ENCODE measurements around the gene SLC7A9.
"Not testable (repeated sequence)": the region's sequence is repeated elsewhere in the genome, so short reads cannot be mapped to it uniquely, and the experiment has no call there.

The SLC7A9 gene

DNA sequence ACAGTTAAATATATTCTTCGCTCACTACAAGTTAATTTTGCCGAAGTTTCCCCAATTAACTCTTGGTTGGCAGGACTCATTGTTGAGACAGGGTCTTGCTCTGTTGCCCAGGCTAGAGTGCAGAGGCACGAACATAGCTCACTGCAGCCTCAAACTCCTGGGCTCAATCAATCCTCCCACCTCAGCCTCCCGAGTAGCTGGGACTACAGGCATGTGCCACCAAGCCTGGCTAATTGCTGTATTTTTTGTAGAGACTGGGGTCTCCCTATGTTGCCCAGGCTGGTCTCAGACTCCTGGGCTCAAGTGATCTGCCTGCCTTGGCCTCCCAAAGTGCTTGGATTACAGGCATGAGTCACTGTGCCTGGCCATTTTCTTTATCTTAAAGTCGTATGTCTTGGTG, 15.7 kb upstream of the SLC7A9 start:
- DNase-seq (ENCODE audit: low read depth, low spot score): not testable (repeated sequence)

DNA sequence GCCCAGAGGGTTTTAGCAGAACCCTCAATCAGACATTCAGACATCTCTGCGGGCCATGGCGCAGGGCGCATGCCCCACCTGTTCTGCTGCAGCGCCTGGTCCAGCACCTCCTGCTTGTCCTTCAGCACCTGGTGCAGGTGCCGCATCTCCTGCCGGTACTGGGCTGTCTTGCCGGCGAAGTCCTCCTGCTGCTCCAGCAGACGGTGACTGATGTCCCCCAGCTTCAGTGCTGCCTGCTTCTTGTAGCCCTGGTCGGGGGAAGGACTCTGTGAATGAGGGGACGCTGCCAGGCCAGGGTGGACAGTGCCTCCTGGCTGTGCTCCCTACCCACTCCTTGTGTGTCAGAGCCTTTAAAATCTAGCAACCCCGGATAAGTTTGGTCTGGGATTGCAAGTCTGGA, 12.2 kb upstream of the SLC7A9 start:
- DNase-seq (ENCODE audit: low read depth, low spot score): no peak

DNA sequence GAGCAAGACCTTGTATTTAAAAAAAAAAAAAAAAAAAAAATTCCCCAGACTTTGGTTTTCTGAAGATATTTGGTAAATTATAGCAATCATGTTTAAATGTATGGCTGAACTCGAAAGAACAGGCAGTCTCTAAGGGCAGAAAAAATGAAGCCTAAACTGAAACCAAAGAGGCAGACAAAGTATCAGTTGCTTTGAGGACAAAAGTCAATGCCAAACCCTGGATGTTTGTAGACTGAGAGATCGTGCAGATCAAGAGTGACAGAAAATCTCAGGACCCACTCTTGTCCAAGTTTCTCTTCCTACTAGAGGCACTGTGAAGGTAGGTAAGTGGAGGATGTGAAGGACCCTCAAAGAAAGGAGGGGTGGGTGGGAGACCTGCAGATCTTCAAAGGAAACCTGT, 11.1 kb upstream of the SLC7A9 start:
- no peak for DNase-seq (ENCODE audit: low read depth, low spot score)

DNA sequence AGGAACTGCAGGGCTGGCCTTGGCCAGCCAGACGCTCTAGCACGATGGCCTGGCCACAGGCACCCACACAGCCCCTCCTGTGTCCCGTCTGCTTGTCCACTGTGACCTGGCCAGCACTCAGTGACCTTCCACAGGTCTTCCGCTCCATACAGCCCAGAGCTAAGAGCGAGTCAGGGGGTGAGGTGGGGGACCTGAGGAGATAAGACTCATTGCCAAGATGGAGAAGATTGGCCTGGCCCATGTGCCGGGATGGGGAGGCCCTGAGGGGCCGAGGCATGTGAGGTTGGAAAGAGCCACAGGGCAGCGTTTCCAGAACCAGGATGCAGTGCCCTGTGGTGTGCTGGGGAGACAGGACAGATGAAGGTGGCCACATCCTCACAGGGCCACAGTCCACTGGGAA, 10.2 kb upstream of the SLC7A9 start:
- DNase-seq (ENCODE audit: low read depth, low spot score): no peak

DNA sequence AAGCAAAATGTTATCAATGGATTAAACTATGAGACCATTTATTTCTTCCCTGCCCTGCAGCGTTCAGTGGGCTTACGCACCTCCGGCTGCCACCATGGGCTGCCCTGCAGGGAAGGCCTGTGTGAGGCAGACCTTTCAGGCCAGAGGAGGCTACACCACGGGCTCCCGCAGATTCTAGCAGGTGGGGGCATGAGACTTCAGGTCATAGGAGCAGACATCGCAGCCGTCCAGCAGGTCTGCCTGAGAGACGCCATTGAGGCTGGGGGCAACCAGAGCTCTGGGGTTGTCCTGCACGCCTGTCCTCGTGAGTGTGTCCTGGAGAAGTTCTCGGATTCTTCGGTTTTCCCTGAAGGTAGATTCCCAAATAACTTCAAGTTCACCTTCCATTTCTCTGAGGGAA, 9.4 kb upstream of the SLC7A9 start:
- DNase-seq (ENCODE audit: low read depth, low spot score): no peak

DNA sequence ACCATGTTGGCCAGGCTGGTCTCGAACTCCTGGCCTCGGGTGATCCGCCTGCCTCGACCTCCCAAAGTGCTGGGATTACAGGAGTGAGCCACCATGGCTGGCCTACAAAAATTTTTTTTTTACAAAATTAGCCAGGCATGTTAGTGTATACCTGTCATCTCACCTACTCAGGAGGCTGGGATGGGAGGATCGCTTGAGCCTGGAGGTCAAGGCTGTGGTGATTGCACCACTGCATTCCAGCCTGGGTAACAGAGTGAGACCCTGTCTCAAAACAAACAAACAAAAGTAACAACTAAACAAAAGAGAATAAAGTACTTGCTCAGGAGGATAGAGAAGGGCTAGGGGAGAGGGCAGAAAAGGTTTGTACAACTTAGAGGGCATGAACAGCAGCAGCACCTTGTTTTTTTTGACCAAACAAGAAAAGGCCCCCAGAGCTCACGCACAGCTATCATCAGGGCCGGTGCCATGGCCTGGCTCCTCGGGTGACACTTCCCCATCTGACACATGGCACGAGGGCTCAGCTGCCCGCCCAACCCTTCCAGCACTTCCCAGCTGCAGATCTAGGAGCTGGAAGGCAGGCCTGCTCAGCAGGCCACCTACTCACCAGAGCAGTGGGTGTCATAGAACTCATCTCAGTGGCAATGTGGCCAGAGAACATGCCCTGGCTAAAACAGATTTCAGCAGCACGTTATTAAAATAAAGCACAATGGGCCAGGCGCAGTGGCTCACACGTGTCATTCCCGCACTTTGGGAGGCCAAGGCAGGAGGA, 8.6 kb upstream of the SLC7A9 start:
- no peak for DNase-seq (ENCODE audit: low read depth, low spot score)

DNA sequence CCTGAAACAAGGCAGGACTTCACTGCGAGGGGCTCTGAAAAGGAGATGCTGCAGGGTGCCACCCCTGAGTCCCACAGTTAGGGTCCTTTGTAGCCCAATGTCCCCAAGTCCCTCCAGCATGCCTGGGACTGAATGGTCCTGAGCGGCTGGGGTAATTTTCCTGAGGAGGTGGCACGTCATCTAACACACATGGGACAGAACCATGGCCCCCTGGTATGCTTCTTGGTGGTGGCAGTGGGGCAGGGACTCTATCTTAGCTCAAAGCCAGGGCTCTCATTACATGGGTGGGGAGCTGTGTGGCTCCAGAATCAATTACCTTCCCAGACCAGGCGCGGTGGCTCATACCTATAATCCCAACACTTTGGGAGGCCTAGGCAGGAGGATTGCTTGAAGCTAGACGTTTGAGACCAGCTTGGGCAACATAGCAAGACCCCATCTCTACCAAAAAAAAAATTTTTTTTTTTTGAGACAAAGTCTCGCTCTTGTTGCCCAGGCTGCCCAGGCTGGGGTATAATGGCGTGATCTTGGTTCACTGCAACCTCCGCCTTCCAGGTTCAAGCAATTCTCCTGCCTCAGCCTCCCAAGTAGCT, 7.9 kb upstream of the SLC7A9 start:
- no peak for DNase-seq (ENCODE audit: low read depth, low spot score)

DNA sequence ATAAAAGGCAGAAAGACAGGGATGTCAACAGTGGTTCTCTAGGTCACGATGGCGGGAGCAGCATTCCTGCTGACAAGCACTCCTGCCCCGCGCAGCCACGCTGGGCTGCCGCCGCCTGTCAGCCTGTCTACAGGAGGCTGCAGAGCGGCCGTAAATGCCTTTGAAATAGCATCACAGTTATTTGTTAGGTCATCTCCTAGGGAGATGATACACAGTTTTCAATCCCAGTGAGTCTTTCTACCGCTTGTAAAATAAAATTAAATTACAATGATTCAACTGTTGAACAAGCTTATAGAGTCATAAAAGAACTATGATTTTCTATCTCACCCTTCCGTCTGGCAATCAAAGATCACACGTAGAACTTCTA, 7.3 kb upstream of the SLC7A9 start:
- peak; percentile 55 for DNase-seq (ENCODE audit: low read depth, low spot score)

DNA sequence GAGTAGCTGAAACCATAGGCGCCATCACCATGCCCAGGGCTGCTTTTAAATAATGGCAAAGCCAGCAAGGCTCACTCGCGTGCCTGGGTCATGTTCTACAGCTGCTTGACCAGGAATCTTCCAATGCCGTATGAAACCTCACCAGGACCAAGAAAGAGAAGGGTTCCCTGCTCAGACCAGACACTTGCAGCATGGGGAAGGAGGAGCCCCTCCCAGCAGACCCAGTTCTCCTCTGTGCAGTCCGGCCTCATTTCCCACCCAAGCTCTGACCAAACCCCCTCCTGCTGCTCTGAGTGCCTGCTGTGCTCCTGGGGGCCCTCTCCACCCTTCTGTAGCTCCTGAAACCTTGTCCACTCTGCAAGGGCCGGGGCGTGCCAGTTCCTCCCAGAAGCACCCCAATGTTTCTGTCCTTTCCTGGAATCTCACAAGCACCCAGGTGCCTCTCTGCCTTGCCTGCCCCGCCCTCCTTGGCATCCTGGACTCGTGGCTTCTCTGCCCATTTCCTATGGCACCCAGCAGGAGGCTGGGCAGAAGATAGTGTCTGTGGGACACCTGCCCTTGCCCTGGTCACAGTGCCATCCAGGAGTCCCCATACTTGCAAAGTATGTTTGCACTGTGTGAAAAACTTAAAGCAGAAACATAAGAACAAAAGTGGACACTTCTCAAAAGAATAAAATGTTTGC, 6.8 kb upstream of the SLC7A9 start:
- DNase-seq (ENCODE audit: low read depth, low spot score): no peak

DNA sequence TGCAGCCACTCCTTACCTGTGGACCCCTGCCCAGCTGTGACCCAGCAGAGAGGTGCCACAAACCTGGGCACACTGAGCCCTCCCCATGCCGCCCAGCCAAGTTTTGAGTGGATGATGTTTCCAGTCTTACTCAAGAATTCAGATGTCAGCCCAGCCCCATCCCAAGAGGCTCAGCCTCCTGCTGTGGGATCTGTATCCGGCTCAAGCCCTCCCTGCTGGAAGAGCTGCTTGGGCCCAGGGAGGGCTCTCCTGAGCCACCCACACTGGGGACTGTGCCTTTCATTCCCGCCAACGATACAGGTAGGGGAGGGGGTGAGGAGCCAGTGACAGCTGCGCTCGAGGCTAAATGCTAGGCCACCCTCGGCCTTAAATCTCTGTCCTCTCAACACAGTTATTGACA, 5.9 kb upstream of the SLC7A9 start:
- no peak for DNase-seq (ENCODE audit: low read depth, low spot score)

DNA sequence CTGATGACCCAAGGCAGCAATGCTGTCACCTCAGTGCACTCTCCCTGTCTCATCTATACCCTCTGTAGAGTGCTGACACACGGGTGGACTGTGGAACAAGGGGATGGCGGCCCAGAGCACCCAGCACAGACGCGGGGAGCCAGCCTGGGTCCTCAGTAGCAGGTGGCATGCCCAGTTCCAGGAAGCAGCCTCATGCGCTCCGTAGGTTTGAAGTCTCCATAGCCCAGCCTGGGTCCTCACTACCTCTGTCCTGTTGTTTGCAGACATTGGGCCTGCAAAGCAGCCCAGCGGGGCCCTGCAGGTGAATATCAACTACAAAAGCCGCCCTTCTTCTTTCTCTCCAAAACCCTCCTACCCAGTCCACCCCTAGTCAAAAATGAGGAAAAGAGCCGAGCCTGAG, 5.0 kb upstream of the SLC7A9 start:
- DNase-seq (ENCODE audit: low read depth, low spot score): no peak

DNA sequence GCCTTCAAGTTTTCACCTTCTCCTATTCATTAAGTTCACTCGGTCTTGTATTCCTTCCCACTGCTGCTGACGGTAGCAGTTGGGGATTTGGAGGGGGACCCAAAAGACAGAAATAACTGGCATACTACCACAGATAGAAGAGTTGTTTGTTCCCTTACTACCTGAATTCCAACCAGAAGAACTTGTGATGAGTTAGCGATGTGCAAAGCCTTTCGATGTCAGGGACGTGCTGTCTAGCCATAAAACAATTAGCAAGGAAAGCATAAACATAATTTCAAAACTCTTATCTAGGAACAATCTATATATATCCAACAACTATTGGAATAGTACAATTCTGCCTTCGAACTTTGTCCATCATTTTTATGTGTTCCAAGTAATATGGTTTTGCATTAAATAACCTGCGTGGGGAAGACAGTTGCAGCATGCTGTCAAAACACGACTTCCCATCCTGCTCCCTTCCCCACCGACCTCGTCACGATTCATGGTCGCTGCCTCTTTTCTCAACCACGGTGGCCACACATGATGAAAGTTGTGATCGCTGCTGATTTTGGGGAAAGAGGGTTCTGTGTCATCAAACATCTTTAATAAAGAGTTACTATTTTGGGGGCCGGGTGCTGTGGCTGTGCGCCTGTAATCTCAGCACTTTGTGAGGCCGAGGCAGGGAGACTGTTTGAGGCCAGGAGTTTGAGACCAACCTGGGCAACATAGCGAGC, 3.8 kb upstream of the SLC7A9 start:
- no peak for DNase-seq (ENCODE audit: low read depth, low spot score)

DNA sequence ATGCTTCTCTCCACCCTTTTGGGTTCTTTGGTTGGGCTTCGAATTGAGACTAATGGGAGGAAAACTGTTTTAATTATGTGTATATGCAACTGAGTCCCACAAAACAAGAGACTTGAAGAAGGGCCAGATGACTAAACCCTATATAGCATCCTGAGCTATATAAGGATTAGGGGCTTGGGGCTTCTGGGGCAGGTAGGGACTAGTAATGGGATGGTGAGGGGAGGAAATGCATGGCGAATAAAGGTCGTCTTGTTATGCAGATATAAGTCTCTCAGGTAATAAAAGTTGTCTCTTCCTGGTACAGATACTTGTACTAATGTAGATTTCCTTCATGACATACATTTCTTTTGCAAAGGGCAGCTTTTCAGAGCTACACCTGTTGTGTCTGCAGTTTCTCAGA, 2.8 kb upstream of the SLC7A9 start:
- no peak for DNase-seq (ENCODE audit: low read depth, low spot score)

DNA sequence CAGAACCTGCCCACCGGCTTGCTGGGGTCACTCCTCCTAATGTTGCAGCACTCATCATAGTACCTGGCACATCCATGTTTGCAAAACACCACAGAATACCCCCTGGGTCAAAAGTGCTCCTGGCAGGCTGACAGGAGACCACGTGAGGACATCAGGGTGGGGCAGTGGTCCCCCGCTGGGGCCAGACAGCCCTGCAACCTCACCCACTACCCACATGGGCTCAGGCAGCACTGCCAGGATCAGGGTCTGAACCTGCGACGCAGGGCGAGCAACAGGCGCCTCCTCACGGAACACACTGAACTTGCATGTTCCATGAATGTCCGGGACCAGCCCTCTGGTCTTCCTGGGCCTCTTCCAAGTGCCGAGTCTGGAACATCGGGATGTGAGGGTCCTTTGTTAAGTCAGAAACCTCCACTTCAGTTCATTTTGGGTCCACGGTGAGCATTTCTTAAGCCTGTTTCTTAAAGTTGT, 1.4 kb upstream of the SLC7A9 start:
- no peak for DNase-seq (ENCODE audit: low read depth, low spot score)

DNA sequence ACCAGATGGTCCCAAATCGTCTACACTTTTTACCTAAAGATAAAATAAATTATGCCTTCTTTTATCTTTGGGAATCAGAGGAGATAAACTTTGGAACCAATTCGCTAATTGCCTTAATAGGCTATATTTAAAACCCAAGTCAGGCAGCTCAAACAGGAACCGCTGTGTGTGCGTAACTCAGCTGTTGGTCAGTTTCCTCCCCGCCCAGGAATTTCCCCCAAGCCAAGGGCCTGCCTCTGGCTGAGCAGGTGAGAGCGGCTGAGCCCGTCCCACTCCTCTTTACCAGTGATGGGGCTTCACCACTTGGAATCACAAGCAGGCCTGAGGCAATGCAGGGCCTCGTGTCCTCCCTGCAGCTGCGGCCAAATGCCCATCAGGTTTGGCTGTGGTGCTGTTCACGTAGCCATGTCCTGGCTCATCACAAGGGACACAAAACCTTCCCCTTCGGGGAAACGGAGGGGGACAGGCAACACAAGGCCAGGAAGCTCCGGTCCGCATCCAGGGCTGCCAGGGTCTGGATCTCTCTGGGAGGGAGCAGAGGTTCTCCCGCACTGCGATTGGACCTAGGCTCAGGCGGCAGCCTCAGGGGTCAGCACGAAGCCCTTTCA, 503 bp upstream of the SLC7A9 start:
- DNase-seq (ENCODE audit: low read depth, low spot score): no peak

DNA sequence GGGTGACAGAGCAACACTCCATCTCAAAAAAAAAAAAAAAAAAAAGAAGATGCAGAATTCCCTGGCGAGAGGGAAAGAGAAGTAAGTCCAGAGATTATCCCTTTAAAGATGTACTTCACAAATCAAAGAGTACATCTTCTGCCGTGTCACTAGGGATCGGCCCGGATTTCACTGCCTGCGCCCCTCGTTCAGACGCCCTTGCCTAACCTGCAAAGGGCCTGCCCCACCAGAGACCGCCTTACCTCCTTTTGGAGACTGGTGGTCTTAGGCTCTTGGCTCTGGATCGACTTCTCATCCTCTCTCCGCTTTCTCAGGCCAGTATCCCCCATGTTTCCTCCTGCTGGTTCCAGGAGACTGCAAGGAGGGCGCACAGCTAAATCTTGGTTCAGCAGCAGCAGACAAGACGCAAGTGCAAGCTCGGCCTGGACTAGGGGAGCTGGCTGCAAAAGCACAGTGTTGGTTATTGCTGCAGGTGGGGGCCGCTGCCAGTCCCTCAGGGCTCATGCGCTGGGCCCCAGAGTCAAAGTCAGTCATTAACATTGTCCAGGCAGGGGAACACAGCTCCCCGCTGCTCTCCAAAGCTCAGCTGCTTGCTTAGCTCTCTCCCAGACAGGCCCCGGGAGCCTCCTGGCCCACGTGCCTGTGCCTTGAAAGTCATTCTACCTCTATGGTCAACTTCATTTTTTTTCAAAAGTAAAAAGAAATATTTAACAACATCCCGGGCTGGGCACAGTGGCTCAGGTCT, 1.2 kb downstream of the SLC7A9 start:
- DNase-seq (ENCODE audit: low read depth, low spot score): no peak

DNA sequence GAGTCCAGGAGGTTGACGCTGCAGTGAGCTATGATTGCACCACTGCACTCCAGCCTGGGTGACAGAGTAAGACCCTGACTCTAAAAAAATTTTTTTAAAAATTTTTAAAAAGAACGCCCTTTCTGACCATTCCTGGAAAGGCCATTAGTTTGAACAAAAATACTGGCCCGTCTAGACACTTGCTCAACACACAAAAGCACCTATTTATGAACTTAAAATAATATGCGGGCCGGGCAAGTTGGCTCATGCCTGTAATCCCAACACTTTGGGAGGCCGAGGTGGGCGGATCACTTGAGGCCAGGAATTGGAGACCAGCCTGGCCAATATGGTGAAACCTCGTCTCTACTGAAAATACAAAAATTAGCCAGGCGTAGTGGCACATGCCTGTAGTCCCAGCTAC, 2.1 kb downstream of the SLC7A9 start:
- DNase-seq (ENCODE audit: low read depth, low spot score): not testable (repeated sequence)

DNA sequence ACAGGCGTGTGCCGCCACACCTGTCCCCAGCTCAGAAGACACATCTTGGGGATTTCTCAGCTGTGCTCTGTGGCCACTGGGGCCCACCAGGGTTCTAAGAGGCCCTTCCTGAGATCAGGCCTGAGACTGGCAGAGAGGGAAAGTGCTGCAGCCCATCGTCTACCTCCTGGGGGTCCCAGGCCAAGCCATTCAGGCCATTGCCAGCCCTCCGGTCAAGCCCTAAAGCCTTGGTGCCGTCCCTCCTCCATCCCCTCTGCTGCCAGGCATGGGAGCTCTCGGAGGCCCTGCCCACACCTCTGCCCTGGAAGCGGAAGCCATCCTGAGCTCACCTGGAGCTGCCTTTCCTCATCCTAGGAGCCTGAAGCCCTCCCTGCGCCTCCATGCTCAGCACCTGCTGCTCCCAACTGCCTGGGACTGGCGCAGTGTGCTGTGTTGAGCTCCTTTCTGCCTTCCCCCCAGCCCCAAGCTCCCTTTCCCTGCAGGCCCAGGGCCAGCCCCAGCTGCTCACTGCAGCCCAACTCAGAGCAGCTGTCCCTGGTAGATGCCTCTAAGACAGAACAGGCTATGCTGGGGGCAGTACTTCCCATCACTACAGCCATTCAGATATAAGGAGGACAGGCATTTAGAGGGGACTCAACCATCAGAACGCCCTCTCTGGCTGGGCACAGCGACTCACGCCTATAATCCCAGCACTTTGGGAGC, 2.9 kb downstream of the SLC7A9 start:
- DNase-seq (ENCODE audit: low read depth, low spot score): no peak

DNA sequence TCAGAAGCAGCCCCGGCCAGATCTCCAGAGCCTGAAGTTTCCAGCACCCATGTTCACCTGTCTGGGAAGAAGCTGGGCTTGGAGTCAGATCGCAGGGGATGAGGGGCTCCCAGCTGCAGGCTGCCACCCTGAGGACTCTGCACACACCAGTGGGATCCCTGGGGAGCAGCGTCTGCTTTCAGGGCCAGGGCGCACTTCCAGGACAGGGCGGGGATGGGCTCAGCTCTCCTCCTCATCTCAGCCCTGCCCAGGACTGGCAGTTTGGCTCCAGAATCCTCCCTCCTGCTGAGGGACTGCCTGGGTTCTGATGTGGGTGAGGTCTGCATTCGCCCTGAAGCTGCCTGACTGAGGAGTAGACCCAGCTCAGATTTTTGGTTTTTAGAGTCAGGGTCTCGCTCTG, 3.5 kb downstream of the SLC7A9 start:
- DNase-seq (ENCODE audit: low read depth, low spot score): no peak

DNA sequence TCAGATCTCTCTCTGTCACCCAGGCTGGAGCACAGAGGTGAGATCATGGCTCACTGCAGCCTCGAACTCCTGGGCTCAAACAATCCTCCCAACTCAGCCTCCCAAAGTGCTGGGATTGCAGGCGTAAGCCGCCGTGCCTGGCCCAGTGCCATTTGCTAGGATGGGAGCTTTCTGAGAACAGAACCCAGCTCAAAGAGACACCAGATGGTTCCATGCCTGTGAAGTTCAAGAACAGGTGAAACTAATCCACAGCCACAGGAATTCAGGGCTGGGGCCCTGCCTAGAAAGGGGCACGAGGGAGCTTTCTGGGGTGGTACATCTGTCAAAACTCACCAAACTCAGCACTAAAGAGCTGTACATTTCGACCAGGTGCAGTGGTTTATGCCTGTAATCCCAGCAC, 4.2 kb downstream of the SLC7A9 start:
- DNase-seq (ENCODE audit: low read depth, low spot score): no peak
